H1 (cell line): ENCODE data around the gene MAML3. TPM values are rescaled to one million over a fixed set of nuclear protein-coding genes. Genes with fewer than 3 reads are reported as not detected.

Experiments used
- BACH1 ChIP-seq: IDR thresholded peaks from 2 replicates; pipeline ENCODE4 v1.6.1; 2012; ENCODE audit warnings: low read length, improper control_type of control experiment
- BRCA1 ChIP-seq: IDR thresholded peaks from 2 replicates; pipeline ENCODE4 v1.6.1; 2012; ENCODE audit warnings: low read depth, low read length, improper control_type of control experiment
- HDAC2 ChIP-seq, 2 experiments: fragments of 300-600 bp in 1 of 2; sonication (generic) in 1 of 2; IDR thresholded peaks; 2 replicates each; pipeline ENCODE4 v1.6.1; 2011 to 2012; ENCODE audit warnings: low read depth in 2 of 2, low read length in 2 of 2, mild to moderate bottlenecking in 2 of 2, moderate library complexity in 2 of 2, borderline replicate concordance in 1 of 2, inconsistent platforms in 1 of 2
- polyA plus RNA-seq, 7 experiments: library from polyadenylated mRNA; depleted of rRNA in 3 of 7; stranded (reverse) in 5 of 7; unstranded in 2 of 7; fragments of >200 nt in 5 of 7; fragments of 200-250 nt in 2 of 7; gene quantifications; 1 replicate in 5 of 7; 2 replicates in 1 of 7; 4 replicates in 1 of 7; pipeline versions ENCODE4 v1.2.1 to v1.2.3, GENCODE V29; 2011 to 2013; ENCODE audit warnings: missing spikeins in 2 of 7, mixed read lengths in 2 of 7
- total RNA-seq: library from RNA; stranded (reverse); fragmentation: NEBNext Ultra II Directional; extraction: Animal tissue kit (Norgen Biotek cat#: 25700); gene quantifications from 2 replicates; pipeline ENCODE4 v1.2.1, GENCODE V29; 2021
- TF ChIP-seq, protein P1 (sequence below): IDR thresholded peaks from 2 replicates; pipeline ENCODE4 v1.6.1; 2011; ENCODE audit warnings: low read length, improper control_type of control experiment

MAML3 gene
- total and polyA plus RNA-seq, 2 of the 8 experiments (the other 6 are each of a cell fraction or from before 2014, with no cell fraction given) = 2.1 to 5.7 TPM

DNA sequence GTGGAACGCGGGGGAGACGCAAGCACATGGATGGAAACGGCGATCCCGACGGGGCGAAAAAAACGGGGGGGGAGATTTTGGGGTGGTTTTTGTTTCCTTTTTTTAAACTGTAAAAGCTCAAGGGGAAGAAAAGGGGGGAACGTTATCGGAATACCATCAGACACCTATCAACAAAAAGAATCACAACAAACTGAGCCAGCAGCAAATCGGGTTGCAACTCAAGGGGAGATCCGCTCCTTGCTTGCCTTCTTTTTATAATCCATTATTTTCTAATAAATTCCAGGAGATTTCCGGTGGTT, 616 bp downstream of the MAML3 start (continued):
- TF ChIP-seq, protein P1, sequence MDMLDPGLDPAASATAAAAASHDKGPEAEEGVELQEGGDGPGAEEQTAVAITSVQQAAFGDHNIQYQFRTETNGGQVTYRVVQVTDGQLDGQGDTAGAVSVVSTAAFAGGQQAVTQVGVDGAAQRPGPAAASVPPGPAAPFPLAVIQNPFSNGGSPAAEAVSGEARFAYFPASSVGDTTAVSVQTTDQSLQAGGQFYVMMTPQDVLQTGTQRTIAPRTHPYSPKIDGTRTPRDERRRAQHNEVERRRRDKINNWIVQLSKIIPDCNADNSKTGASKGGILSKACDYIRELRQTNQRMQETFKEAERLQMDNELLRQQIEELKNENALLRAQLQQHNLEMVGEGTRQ = no peak
- TF ChIP-seq BACH1 (no peak), HDAC2 (IDR thresholded peaks at IDR 0.05; ENCODE audit: borderline replicate concordance in 1 of 2, low read depth in 2 of 2, low read length in 2 of 2) (no peak), BRCA1 (no peak)
- TF ChIP-seq, all 59 proteins: peak for 2
